Ramos (cell line): Measurements from ENCODE around the gene PSTPIP1.

Experiments used
- in situ Hi-C: fragments of 300-500 bp; cut with MboI; formaldehyde crosslinking; loops from one replicate; pipeline ENCODE4 v1.14.3; 2022; ENCODE audit warnings: low sequenced_read_pairs; ENCODE audit not compliant: unreplicated experiment

The PSTPIP1 gene

GRCh38 chr15:76976572-76977270 is 18.2 kb upstream of the PSTPIP1 start:
- in situ Hi-C loops = no loop called here

DNA sequence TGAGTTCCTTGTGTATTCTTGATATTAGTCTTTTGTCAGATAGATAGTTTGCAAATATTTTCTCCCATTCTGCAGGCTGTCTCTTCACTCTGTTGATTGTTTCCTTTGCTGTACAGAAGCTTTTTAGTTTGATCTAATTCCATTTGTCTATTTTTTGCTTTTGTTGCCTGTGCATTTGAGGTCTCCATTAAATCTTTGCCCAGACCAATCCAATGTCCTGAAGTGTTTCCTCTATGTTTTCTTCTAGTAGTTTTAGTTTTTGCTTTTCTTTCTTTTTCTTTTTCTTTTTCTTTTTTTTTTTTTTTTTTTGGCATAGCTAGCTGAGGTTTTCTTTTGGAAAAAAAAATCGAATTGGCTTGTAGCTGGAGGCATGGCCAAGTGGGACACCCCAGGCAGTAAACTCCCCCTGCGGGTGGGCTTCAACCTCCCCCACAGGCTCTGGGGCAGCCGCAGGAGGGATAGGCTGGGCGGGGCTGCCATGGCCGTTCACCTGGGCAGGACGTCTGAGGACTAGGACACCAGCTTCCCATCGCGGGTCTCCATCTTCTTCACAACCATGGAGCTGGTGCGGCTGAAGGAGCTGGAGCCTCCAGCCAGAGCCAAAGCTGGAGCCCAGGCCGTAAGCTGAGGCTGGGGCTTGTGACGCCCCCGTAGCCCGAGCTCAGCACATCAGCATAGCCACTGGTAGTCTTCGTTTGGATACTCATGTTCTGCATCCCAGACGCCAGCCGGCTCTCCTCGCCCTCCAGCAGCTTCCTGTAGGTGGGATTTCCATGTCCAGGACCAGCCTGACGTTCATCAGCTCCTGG is 16.2 kb upstream of the PSTPIP1 start:
- in situ Hi-C loops = no loop called here

GRCh38 chr15:76979331-76979925 is 15.5 kb upstream of the PSTPIP1 start:
- in situ Hi-C loops = no loop called here

- in situ Hi-C loops = no loop called here
These were observed 14.9 kb upstream of the PSTPIP1 start for GRCh38 chr15:76979996-76980520.

DNA sequence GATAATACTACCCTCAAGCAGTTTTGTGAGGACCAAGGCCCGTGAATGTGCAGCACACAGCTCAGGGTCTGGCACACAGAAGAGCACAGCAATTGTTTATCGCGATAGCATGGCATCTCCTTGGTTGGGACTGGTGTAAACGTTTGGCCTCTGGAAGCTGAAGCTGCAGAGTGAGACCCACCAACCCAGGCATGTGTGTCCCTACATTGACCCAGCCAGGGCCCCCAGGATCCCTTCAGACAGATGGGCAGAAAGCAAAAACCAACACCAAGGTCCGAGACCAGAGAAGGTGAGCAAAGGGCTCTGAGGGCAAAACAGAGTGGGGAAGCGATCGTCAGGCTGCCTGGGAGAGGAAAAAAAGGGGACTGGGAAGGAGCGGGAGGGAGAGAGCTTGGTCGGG is 12.6 kb upstream of the PSTPIP1 start:
- in situ Hi-C loops = no loop called here

GRCh38 chr15:76982756-76983155 is 12.2 kb upstream of the PSTPIP1 start:
- in situ Hi-C loops = no loop called here

DNA sequence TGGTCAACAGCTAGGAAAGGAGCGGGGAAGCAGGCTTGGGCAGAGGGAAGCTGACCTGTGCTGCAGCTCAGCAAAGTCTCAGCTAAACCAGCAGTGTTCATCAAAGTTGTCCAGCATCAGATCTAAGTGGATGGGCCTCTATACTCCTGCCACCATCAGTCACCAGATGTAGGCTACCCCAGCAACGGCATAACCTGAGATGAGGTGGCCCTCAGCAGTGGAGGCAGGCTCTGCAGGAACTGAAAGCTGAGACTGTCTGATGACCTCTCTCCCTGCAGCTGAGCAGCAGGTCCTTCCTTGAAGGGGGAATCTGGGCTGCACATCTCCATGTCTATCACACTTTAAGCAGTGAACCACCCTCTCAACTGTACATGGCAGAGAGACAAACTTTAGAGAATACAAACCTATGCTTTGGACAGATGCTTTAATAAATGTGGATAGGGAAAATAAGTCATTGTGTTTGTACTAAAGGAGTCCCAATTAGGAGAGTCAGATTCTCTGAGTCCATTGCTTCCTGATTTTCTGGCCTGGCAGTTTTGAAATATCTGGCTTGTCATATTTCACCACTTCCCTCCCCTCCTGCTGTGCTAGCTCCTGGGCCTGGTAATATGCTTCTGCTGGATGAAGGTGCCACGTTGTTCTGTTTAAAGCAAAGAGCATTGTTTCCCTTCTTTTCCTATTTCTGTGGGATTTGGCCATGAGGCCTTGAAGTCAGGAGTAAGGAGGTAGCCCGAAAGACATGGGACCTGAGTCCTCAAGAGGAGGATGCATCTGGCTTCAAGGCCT is 11.1 kb upstream of the PSTPIP1 start:
- in situ Hi-C loops = no loop called here

DNA sequence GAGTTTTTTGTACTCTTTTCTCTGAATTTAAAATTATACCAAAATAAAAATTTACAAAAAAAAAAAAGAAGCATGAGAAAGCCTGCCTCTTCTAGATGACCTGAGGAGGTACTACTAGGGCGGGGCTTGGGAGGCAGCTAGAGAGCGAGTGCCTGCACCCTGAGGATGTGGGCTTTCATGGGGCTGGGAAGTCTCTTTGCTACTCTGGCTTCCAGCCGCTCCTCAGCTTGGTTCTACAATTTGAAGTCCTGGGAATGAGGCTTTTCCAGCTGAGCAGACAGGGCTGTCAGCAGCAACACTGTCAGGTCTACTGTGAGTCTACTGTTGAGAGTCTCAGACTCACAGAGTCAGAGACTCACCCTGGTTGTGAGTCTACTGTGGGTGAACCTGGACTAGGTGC is 8.2 kb upstream of the PSTPIP1 start:
- in situ Hi-C loops = no loop called here

DNA sequence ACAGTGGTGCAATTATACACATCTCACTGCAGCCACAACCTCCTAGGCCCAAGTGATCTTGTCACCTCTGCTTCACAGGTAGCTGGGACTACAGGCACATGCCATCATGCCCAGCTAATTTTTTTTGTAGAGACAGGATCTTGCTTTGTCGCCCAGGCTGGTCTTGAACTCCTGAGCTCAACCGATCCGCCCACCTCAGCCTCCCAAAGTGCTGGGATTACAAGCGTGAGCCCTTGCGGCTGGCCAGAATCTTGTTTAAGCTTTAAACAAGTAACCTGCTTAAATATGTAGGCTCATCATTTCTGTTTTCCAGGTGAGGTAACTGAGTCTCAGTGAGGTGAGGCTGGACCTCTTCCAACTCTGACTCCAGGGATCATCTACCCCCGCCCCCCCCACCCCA is 7.7 kb upstream of the PSTPIP1 start:
- in situ Hi-C loops = no loop called here

GRCh38 chr15:76987896-76988860 is 6.7 kb upstream of the PSTPIP1 start:
- in situ Hi-C loops = no loop called here

DNA sequence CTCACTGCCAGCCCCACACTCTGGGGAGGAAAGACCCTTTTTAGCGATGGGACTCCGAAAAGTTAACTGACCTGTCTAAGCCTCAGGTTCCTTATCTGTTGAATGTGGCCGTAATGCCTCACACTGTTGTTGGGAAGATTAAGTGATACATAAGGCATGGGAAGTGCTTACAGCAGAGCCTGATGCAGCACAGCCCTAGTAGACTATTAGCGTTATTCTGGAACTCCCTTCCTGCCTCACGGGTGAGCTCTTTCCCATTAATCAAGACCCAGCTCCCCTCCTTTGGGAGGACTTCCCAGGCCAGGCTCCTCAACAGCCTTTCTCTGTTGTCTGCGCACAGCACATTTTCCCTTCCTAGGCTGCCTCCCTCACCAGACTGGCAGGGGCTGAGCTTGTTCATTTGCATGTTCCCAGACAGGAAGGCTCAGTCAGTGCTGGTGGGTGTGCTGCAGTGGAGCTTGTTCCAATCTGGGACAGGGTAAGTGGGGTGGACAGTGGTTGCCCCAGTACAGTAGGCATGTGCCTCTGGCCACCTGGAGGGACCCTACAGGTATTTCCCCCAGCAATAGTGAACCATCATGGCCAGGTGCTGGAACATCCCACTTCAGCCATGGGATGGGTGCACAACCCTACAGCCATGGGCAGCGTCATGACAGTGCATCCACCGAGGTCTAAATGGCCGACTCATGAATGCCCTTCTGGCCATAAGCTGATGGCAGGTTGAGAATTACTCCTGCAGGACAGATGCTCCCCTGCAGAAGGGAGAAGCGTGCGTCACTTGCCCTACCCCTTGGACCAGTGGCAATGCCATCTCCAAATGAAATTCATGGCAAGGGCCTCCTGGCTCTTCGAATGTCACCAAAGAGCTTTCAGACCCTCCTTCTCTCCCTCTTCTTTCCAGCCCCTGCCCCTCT is 5.8 kb upstream of the PSTPIP1 start:
- in situ Hi-C loops = no loop called here

- in situ Hi-C loops = no loop called here
These were observed 3.9 kb upstream of the PSTPIP1 start for GRCh38 chr15:76991048-76991447.

- in situ Hi-C loops = no loop called here
These were observed 2.9 kb upstream of the PSTPIP1 start for GRCh38 chr15:76991741-76992645.

DNA sequence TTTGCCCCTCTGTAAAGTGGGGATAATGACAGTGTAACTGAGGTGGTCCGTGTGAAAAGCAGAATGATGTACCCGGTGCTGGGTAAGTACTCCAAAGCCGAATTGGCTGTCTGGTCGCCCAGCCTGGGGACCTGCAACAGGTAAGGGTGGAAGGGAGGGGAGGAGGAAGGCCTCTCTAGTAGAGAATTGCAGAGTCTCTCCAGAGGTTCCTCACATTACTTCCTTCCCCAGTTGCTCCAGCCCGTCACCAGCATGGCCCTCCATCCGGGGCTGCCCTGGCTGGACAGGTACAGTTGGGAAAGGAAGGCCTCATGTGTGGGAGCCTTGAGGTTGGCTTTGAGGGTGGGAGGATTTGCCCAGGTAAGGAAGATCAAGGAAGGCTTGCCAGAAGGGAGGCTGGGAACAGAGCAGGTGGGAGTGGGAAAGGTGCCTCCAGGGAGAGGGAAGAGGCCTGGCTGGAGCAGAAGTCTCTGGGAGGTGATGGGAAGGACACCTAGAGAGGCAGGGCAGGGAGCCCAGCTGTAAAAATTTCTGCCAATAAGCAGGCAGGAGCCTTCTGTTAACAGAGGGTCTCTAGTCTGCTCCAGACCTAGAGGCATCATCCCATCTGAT is 1.7 kb upstream of the PSTPIP1 start:
- in situ Hi-C loops = no loop called here

DNA sequence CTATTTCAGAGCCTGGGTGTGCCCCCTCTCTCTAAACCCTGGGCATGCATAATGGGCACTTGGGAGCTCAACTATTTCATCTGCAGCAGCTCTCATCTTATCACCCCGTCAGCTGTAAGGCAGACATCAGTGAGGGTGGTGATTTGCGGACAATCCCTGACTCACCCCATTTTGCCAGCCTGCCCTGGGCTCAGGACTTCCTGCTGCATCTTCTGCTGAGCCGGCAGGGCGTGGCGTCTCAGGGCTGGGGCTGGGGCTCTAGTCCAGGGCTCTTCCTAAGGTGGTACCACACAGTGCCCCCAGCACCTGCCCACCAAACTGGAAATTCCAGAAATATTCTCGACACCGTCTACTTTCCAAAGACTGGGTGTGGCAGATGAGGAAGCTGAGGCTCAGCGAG is 925 bp upstream of the PSTPIP1 start:
- in situ Hi-C loops = no loop called here

GRCh38 chr15:76994496-76994895 is 430 bp upstream of the PSTPIP1 start:
- in situ Hi-C loops = no loop called here

- in situ Hi-C loops = no loop called here
These were observed 1.2 kb downstream of the PSTPIP1 start for GRCh38 chr15:76996076-76996525.
